HepG2 (cell line): ENCODE data around the gene CLEC16A. TPM values are rescaled to one million over a fixed set of nuclear protein-coding genes. Genes with fewer than 3 reads are reported as not detected.
A peak's percentile ranks its signal among the peaks of the same experiment; 100 is the strongest.

Source experiments
- ATAC-seq: fragments of 200-7000 bp; cut with Tn5 transposase; 3 replicates; pipeline ENCODE4 v1.9.1; 2020; ENCODE audit warnings: mild to moderate bottlenecking, moderate library complexity
- BruUV-seq: library from RNA; stranded (reverse); fragments of 400-500 nt; replicated peaks from 2 replicates; lab custom pipeline; 2021; lab: Mats Ljungman, UMichigan
- CTCF ChIA-PET: fragments of 300-600 bp; formaldehyde crosslinking; extraction: SDS; loops from one replicate; lab custom pipeline; 2021; ENCODE audit warnings: low total read pairs, inconsistent platforms, low intra/inter-chr PET ratio; lab: Yijun Ruan, JAX
- POLR2A ChIA-PET: fragments of 350-600 bp; sonication (Branson Sonifier 250); formaldehyde crosslinking; loops from one replicate; lab custom pipeline; 2020; ENCODE audit warnings: antibody characterized with exemption, inconsistent platforms; lab: Yijun Ruan, JAX
- DNase-seq: peaks from one replicate; pipeline ENCODE4 v3.0.0-alpha.2; 2015; ENCODE audit warnings: low spot score
- FAIRE-seq: peaks from 3 replicates; lab custom pipeline; 2011; peaks lifted over from hg19 to GRCh38; lab: Jason Lieb, UNC
- H2AFZ ChIP-seq: one replicate; pipeline ENCODE4 v1.6.1; 2011; ENCODE audit warnings: low read length, inconsistent platforms
- H3K27ac ChIP-seq: fragments of 300-600 bp; 3 replicates; pipeline ENCODE4 v1.8.0; 2011; ENCODE audit warnings: mixed run types, mild to moderate bottlenecking, mixed read lengths, low read length, inconsistent platforms; ENCODE audit not compliant: insufficient read depth; ENCODE audit errors: extremely low read length
- H3K27me3 ChIP-seq, 2 experiments: fragments of 200-600 bp in 1 of 2; 2 replicates in 1 of 2; 3 replicates in 1 of 2; pipeline versions ENCODE4 v1.6.0 to v1.8.0; 2011; ENCODE audit warnings: low read length in 2 of 2, mild to moderate bottlenecking in 2 of 2, moderate library complexity in 2 of 2, inconsistent platforms in 1 of 2; ENCODE audit not compliant: insufficient read depth in 2 of 2, control insufficient read depth in 1 of 2
- H3K36me3 ChIP-seq, 2 experiments: fragments of 200-600 bp in 1 of 2; replicated peaks in 1 of 2; 2 replicates in 1 of 2; 3 replicates in 1 of 2; pipeline versions ENCODE4 v1.5.1 to v1.8.0; 2011; ENCODE audit warnings: low read length in 2 of 2, inconsistent platforms in 1 of 2; ENCODE audit not compliant: insufficient read depth in 2 of 2, control insufficient read depth in 1 of 2
- H3K4me1 ChIP-seq: 2 replicates; pipeline ENCODE4 v1.5.1; 2012; ENCODE audit warnings: low read length, inconsistent platforms; ENCODE audit not compliant: insufficient read depth
- H3K4me2 ChIP-seq: 2 replicates; pipeline ENCODE4 v1.6.0; 2011; ENCODE audit warnings: low read depth, low read length, inconsistent platforms
- H3K4me3 ChIP-seq, 3 experiments: fragments of 200-600 bp in 1 of 3; sonication (generic), shearing (Covaris generic) in 1 of 3; replicated peaks in 1 of 3; 2 replicates each; pipeline ENCODE4 v1.5.1; 2011 to 2016; ENCODE audit warnings: low read length in 3 of 3, inconsistent platforms in 2 of 3, low read depth in 2 of 3, mild to moderate bottlenecking in 2 of 3, control low read depth in 1 of 3, mixed read lengths in 1 of 3; ENCODE audit not compliant: insufficient read depth in 1 of 3
- H3K79me2 ChIP-seq: one replicate; pipeline ENCODE4 v1.6.1; 2011; ENCODE audit warnings: low read length, inconsistent platforms; ENCODE audit not compliant: insufficient read depth
- H3K9ac ChIP-seq: 2 replicates; pipeline ENCODE4 v1.6.0; 2011; ENCODE audit warnings: mild to moderate bottlenecking, low read depth, low read length, inconsistent platforms; ENCODE audit not compliant: insufficient read depth
- H3K9me3 ChIP-seq: 2 replicates; pipeline ENCODE4 v1.5.1; 2012; ENCODE audit warnings: mild to moderate bottlenecking, low read length
- H4K20me1 ChIP-seq: 2 replicates; pipeline ENCODE4 v1.6.0; 2011; ENCODE audit warnings: inconsistent platforms, mild to moderate bottlenecking, low read length, moderate library complexity; ENCODE audit not compliant: insufficient read depth
- AGO1 ChIP-seq: fragments of 200-400 bp; formaldehyde crosslinking; IDR thresholded peaks from 2 replicates; pipeline ENCODE4 v1.6.1; 2017; ENCODE audit warnings: mild to moderate bottlenecking, low read depth, low read length, moderate library complexity; ENCODE audit not compliant: poor library complexity, severe bottlenecking
- AHR ChIP-seq: IDR thresholded peaks from 2 replicates; pipeline ENCODE4 v1.6.1; 2018; ENCODE audit warnings: missing genetic modification reagents, missing compliant biosample characterization
- ARNT2 ChIP-seq: sonication (generic); formaldehyde crosslinking; IDR thresholded peaks from 2 replicates; pipeline ENCODE4 v1.8.0; 2022; ENCODE audit warnings: mild to moderate bottlenecking, low read depth, missing genetic modification reagents, moderate library complexity
- MBNL3 ChIP-seq: fragments of 250-450 bp; sonication (Bioruptor Pico); conservative IDR thresholded peaks from 2 replicates; pipeline ENCODE4 v1.8.0; 2022; ENCODE audit warnings: mild to moderate bottlenecking, inconsistent platforms
- MED13 ChIP-seq: sonication (generic); formaldehyde crosslinking; IDR thresholded peaks from 2 replicates; pipeline ENCODE4 v1.5.0; 2020; ENCODE audit warnings: missing genetic modification reagents
- RFX1 ChIP-seq: fragments of 450-650 bp; IDR thresholded peaks from 2 replicates; pipeline ENCODE4 v1.6.1; 2017
- RFX3 ChIP-seq: IDR thresholded peaks from 2 replicates; pipeline ENCODE4 v1.6.1; 2016; ENCODE audit warnings: missing biosample characterization, missing genetic modification reagents
- SIN3A ChIP-seq: IDR thresholded peaks from 2 replicates; pipeline ENCODE4 v1.6.1; 2011; ENCODE audit warnings: low read depth, mild to moderate bottlenecking, control low read depth, low read length, borderline replicate concordance
- SKI ChIP-seq: fragments of 450-650 bp; IDR thresholded peaks from one replicate; pipeline ENCODE4 v1.6.1; 2018; ENCODE audit warnings: mild to moderate bottlenecking; ENCODE audit not compliant: partially characterized antibody
- SNRNP70 ChIP-seq: fragments of 200-400 bp; formaldehyde crosslinking; IDR thresholded peaks from 2 replicates; pipeline ENCODE4 v1.6.1; 2017; ENCODE audit warnings: mild to moderate bottlenecking, low read depth, low read length, moderate library complexity
- SP4 ChIP-seq: sonication (generic); formaldehyde crosslinking; IDR thresholded peaks from 2 replicates; pipeline ENCODE4 v1.8.1; 2023; ENCODE audit warnings: mild to moderate bottlenecking, missing genetic modification reagents
- SP5 ChIP-seq: IDR thresholded peaks from 2 replicates; pipeline ENCODE4 v1.6.1; 2016; ENCODE audit warnings: low read depth, borderline replicate concordance
- ZFP82 ChIP-seq: sonication (generic); formaldehyde crosslinking; IDR thresholded peaks from 2 replicates; pipeline ENCODE4 v1.5.1; 2020; ENCODE audit warnings: mild to moderate bottlenecking, missing genetic modification reagents, borderline replicate concordance
- ZNF234 ChIP-seq: sonication (generic); formaldehyde crosslinking; conservative IDR thresholded peaks from 2 replicates; pipeline ENCODE4 v1.5.1; 2020; ENCODE audit warnings: mild to moderate bottlenecking, missing genetic modification reagents
- ZNF296 ChIP-seq: sonication (generic); formaldehyde crosslinking; conservative IDR thresholded peaks from 2 replicates; pipeline ENCODE4 v1.5.0; 2020; ENCODE audit warnings: mild to moderate bottlenecking, missing genetic modification reagents
- ZNF441 ChIP-seq: sonication (generic); formaldehyde crosslinking; IDR thresholded peaks from 2 replicates; pipeline ENCODE4 v1.7.0; 2021; ENCODE audit warnings: missing genetic modification reagents, borderline replicate concordance
- ZNF772 ChIP-seq: sonication (generic); formaldehyde crosslinking; IDR thresholded peaks from 2 replicates; pipeline ENCODE4 v1.5.0; 2020; ENCODE audit warnings: mild to moderate bottlenecking, missing genetic modification reagents
- WGBS: methylation state at CpG from one replicate; pipeline ENCODE4 v1.1.6; 2017; ENCODE audit warnings: low lambda C conversion rate; 5-methylcytosine and 5-hydroxymethylcytosine counted together
- in situ Hi-C: cut with HindIII; loops from 2 replicates; pipeline ENCODE4 v1.10.0; 2017; ENCODE audit warnings: low pct_unique_long_range_greater_than_20kb; ENCODE audit not compliant: extremely low pct_ligation_motif_present
- intact Hi-C: fragments of 100-400 bp; cut with micrococcal nuclease; formaldehyde crosslinking; loops from one replicate; pipeline ENCODE4 v1.10.0; 2022; ENCODE audit not compliant: unreplicated experiment
- polyA plus RNA-seq, 8 experiments: library from polyadenylated mRNA; depleted of rRNA in 3 of 8; stranded (reverse) in 7 of 8; unstranded in 1 of 8; fragments of >200 nt; fragmentation: Illumina TruSeq in 4 of 8; extraction: Trizol in 4 of 8; gene quantifications; 2 replicates each; pipeline versions ENCODE4 v1.2.1 to v1.2.3, GENCODE V29; 2011 to 2016; ENCODE audit warnings: low read depth in 4 of 8, missing spikeins in 1 of 8, mixed read lengths in 1 of 8; ENCODE audit not compliant: insufficient read depth in 1 of 8
- total RNA-seq, 5 experiments: library from RNA; depleted of rRNA; stranded (reverse); fragments of >200 nt; fragmentation: Illumina TruSeq; extraction: Trizol; gene quantifications; 2 replicates each; pipeline ENCODE4 v1.2.3, GENCODE V29; 2016; ENCODE audit warnings: low read depth in 1 of 5
- TF ChIP-seq, protein P1 (sequence below): sonication (generic); formaldehyde crosslinking; IDR thresholded peaks from 2 replicates; pipeline ENCODE4 v1.5.0; 2020; ENCODE audit warnings: missing genetic modification reagents
- TF ChIP-seq, protein P2 (sequence below): IDR thresholded peaks from 2 replicates; pipeline ENCODE4 v1.6.1; 2016

The CLEC16A gene
- total and polyA plus RNA-seq, 2 of the 13 experiments (the other 11 are each of a cell fraction or from before 2014, with no cell fraction given), result 8.5 to 10.3 TPM

DNA sequence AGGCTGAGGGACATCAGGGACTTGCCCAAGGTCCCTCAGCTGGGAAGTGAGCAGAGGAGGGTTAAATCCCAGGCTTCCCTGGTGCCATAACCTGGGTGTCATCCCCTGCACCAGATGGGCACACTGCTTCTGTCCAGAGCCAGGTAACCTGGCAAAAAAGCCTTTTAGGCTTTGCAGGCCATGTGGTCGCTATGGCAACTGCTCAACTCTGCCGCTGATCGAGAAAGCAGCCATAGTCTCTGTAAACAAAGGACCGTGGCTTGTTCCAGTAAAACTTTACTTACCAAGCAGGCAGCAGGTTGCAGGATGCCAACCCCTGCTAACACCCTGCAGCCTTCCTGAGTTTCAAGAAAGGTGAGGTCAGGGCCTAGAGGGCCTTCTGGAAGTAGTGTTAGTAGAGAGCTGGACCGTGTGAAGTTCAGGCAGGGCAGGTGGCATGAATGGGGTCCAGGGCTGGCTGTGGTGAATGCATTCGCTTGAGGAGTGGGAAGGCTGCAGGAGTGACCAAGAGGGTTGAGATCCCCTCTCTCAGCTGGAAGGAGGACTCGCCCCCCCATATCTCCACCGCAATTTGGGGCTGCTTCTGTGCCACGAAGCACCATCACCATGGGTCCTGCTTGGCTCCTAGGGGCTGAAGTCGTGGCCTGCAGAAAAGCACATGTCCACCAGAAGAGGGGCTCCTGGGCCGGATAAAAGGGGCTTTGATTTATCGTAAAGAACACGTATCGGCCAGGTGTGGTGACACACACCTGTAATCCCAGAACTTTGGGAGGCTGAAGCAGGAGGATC, 220.3 kb downstream of the CLEC16A start:
- no peaks in the 10 kb centered on the region for H4K20me1 ChIP-seq
- H3K9me3 ChIP-seq, result no peaks in the 10 kb centered on the region
- peaks cover 0 to 10% of the 10 kb centered on the region in 2 experiments; a peak in 2 of 5 replicates for H3K36me3 ChIP-seq
- intact Hi-C loops (no loop called here), in situ Hi-C loops (no loop called here)
- H3K9ac ChIP-seq, result no peak overlapping the region
- H3K4me1 ChIP-seq, result no peaks in the 10 kb centered on the region
- peak; percentile 39; the same call in 1 of the 2 replicates for TF ChIP-seq RFX3 (CRISPR knock-in tag)
- no peak for TF ChIP-seq ZNF234
- no peak for TF ChIP-seq ZNF772 (CRISPR knock-in tag)
- TF ChIP-seq SP5 (CRISPR knock-in tag), result no peak
- TF ChIP-seq AHR (CRISPR knock-in tag), result no peak
- TF ChIP-seq MBNL3 (CRISPR knock-in tag), result no peak
- no peak for TF ChIP-seq ZNF296 (CRISPR knock-in tag)
- TF ChIP-seq RFX1, result peak; percentile 36; the same call in 1 of the 2 replicates
- no peak for TF ChIP-seq ARNT2 (CRISPR knock-in tag)
- no peak overlapping the region for H2AFZ ChIP-seq
- no peak overlapping the region for H3K4me3 ChIP-seq
- ATAC-seq, result no peak
- ChIA-PET CTCF (no interaction called here), POLR2A (interaction anchor here (1.4 kb wide), 1 partner anchor 91 kb away, joined by 4 read pairs; the partner anchor contains the start of gene SOCS1)
- H3K79me2 ChIP-seq, result no peaks in the 10 kb centered on the region
- WGBS, result 86% methylated on average over 14 of the region's 14 CpGs
- H3K27ac ChIP-seq, result no peak overlapping the region
- no peak overlapping the region for H3K4me2 ChIP-seq
- no peak for DNase-seq
- no peaks in the 10 kb centered on the region for H3K27me3 ChIP-seq
- no TSS peak for BruUV-seq
- FAIRE-seq, result no peak

DNA sequence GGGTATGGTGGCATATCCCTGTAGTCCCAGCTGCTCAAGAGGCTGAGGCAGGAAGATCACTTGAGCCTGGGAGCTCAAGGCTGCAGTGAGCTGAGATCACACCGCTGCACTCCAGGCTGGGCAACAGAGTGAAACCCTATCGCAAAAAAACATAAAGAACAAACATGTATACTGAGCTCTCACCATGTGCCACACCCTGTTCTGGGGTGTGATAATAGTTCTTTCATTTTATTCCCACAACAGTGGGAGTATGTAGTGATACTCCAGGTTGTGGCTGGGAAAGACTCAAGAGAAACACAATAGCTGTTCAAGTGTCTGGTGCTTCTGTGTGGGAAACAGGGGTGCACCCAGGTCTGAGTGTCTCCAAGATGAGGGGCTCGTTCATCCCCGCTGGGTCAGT, 221.0 kb downstream of the CLEC16A start:
- DNase-seq, result no peak
- ChIA-PET POLR2A (no interaction called here), CTCF (no interaction called here)
- H3K27me3 ChIP-seq, result no peaks in the 10 kb centered on the region
- no peak overlapping the region for H3K4me3 ChIP-seq
- H3K9ac ChIP-seq, result no peak overlapping the region
- H3K36me3 ChIP-seq, result peaks cover 0 to 10% of the 10 kb centered on the region in 2 experiments; a peak in 2 of 5 replicates
- ATAC-seq, result no peak
- no peaks in the 10 kb centered on the region for H3K79me2 ChIP-seq
- H3K27ac ChIP-seq, result no peak overlapping the region
- FAIRE-seq, result no peak
- H3K9me3 ChIP-seq, result no peaks in the 10 kb centered on the region
- no peaks in the 10 kb centered on the region for H4K20me1 ChIP-seq
- no peaks in the 10 kb centered on the region for H3K4me1 ChIP-seq
- WGBS, result 92% methylated on average over 4 of the region's 4 CpGs
- no TSS peak for BruUV-seq
- in situ Hi-C loops, result no loop called here
- intact Hi-C loops, result no loop called here
- no peak overlapping the region for H3K4me2 ChIP-seq
- no peak overlapping the region for H2AFZ ChIP-seq
- TF ChIP-seq SIN3A, result no peak
- TF ChIP-seq MED13 (CRISPR knock-in tag), result no peak
- no peak for TF ChIP-seq SKI
- no peak for TF ChIP-seq ZFP82
- TF ChIP-seq AGO1, result no peak
- TF ChIP-seq, protein P1, sequence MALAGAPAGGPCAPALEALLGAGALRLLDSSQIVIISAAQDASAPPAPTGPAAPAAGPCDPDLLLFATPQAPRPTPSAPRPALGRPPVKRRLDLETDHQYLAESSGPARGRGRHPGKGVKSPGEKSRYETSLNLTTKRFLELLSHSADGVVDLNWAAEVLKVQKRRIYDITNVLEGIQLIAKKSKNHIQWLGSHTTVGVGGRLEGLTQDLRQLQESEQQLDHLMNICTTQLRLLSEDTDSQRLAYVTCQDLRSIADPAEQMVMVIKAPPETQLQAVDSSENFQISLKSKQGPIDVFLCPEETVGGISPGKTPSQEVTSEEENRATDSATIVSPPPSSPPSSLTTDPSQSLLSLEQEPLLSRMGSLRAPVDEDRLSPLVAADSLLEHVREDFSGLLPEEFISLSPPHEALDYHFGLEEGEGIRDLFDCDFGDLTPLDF (CRISPR knock-in tag), result no peak
- TF ChIP-seq SNRNP70, result no peak
- TF ChIP-seq SP4 (CRISPR knock-in tag), result no peak
- TF ChIP-seq, protein P2, sequence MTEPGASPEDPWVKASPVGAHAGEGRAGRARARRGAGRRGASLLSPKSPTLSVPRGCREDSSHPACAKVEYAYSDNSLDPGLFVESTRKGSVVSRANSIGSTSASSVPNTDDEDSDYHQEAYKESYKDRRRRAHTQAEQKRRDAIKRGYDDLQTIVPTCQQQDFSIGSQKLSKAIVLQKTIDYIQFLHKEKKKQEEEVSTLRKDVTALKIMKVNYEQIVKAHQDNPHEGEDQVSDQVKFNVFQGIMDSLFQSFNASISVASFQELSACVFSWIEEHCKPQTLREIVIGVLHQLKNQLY (CRISPR knock-in tag), result no peak
- no peak for TF ChIP-seq ZNF441
